HL-60 (cell line): ENCODE measurements around the gene ASCL2.
A peak's percentile ranks its signal among the peaks of the same experiment; 100 is the strongest.

Experiments used
- GABPA ChIP-seq: IDR thresholded peaks from 2 replicates; pipeline ENCODE4 v1.6.1; 2012; ENCODE audit warnings: low read depth
- POLR2AphosphoS5 ChIP-seq: IDR thresholded peaks from 2 replicates; pipeline ENCODE4 v1.6.1; 2012; ENCODE audit warnings: low read depth
- REST ChIP-seq: IDR thresholded peaks from 2 replicates; pipeline ENCODE4 v1.6.1; 2012; ENCODE audit warnings: low read depth; ENCODE audit not compliant: insufficient replicate concordance
- SPI1 ChIP-seq: IDR thresholded peaks from 2 replicates; pipeline ENCODE4 v1.6.1; 2012; ENCODE audit warnings: low read depth, mild to moderate bottlenecking, borderline replicate concordance
- TF ChIP-seq, protein P1 (sequence below): IDR thresholded peaks from one replicate; pipeline ENCODE4 v1.5.1; 2011; ENCODE audit warnings: low read length, control low read depth, inconsistent platforms; ENCODE audit not compliant: insufficient read depth

GRCh38 chr11:2308713-2309112 is 38.3 kb upstream of the ASCL2 start:
- TF ChIP-seq, protein P1, sequence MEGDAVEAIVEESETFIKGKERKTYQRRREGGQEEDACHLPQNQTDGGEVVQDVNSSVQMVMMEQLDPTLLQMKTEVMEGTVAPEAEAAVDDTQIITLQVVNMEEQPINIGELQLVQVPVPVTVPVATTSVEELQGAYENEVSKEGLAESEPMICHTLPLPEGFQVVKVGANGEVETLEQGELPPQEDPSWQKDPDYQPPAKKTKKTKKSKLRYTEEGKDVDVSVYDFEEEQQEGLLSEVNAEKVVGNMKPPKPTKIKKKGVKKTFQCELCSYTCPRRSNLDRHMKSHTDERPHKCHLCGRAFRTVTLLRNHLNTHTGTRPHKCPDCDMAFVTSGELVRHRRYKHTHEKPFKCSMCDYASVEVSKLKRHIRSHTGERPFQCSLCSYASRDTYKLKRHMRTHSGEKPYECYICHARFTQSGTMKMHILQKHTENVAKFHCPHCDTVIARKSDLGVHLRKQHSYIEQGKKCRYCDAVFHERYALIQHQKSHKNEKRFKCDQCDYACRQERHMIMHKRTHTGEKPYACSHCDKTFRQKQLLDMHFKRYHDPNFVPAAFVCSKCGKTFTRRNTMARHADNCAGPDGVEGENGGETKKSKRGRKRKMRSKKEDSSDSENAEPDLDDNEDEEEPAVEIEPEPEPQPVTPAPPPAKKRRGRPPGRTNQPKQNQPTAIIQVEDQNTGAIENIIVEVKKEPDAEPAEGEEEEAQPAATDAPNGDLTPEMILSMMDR = no peak
- TF ChIP-seq SPI1 = no peak
- TF ChIP-seq REST = no peak
- peak; percentile 12; the same call in 1 of the 2 replicates for TF ChIP-seq POLR2AphosphoS5
- TF ChIP-seq GABPA = no peak
